Endothelial cell of umbilical vein (primary cell): ENCODE data around the gene AAMDC. TPM values are rescaled to one million over a fixed set of nuclear protein-coding genes. Genes with fewer than 3 reads are reported as not detected.

Experiments used
- BruUV-seq: library from RNA; stranded (reverse); fragments of 400-500 nt; replicated peaks from 2 replicates; lab custom pipeline; 2021; lab: Mats Ljungman, UMichigan
- CTCF ChIA-PET: fragments of 300-600, 350-600 bp; sonication (Branson Sonifier 250); formaldehyde crosslinking; loops from one replicate; lab custom pipeline; 2021; ENCODE audit warnings: antibody characterized with exemption, inconsistent platforms; lab: Charles Lee
- POLR2A ChIA-PET: fragments of 300-600, 350-600 bp; sonication (Branson Sonifier 250); formaldehyde crosslinking; loops from one replicate; lab custom pipeline; 2021; ENCODE audit warnings: antibody characterized with exemption, inconsistent platforms; lab: Charles Lee
- DNase-seq: peaks from one replicate; pipeline ENCODE4 v3.0.0-alpha.2; 2011; ENCODE audit warnings: low read depth, low spot score
- FAIRE-seq: peaks from 2 replicates; lab custom pipeline; 2011; peaks lifted over from hg19 to GRCh38; lab: Jason Lieb, UNC
- H2AFZ ChIP-seq: 2 replicates; pipeline ENCODE4 v1.6.0; 2012; ENCODE audit warnings: low read depth, low read length, control low read depth, inconsistent platforms
- H3K27ac ChIP-seq: 2 replicates; pipeline ENCODE4 v1.5.1; 2011; ENCODE audit warnings: low read depth, mild to moderate bottlenecking, control low read depth, low read length, moderate library complexity; ENCODE audit not compliant: insufficient read depth
- H3K27me3 ChIP-seq, 2 experiments: 2 replicates each; pipeline versions ENCODE4 v1.6.0 to v1.6.1; 2011; ENCODE audit warnings: low read length in 2 of 2, mixed read lengths in 1 of 2; ENCODE audit not compliant: control insufficient read depth in 2 of 2, insufficient read depth in 2 of 2
- H3K36me3 ChIP-seq, 2 experiments: 2 replicates in 1 of 2; 3 replicates in 1 of 2; pipeline ENCODE4 v1.5.1; 2011; ENCODE audit warnings: low read length in 2 of 2, mild to moderate bottlenecking in 1 of 2, moderate library complexity in 1 of 2; ENCODE audit not compliant: control insufficient read depth in 2 of 2, insufficient read depth in 2 of 2; ENCODE audit errors: extremely low read depth in 1 of 2
- H3K4me1 ChIP-seq: 3 replicates; pipeline ENCODE4 v1.5.1; 2011; ENCODE audit warnings: mild to moderate bottlenecking, low read length; ENCODE audit not compliant: control insufficient read depth, insufficient read depth; ENCODE audit errors: extremely low read depth
- H3K4me2 ChIP-seq: 2 replicates; pipeline ENCODE4 v1.6.1; 2011; ENCODE audit warnings: low read length, control low read depth, mixed read lengths; ENCODE audit not compliant: insufficient read depth
- H3K4me3 ChIP-seq, 3 experiments: fragments of 200-600 bp in 1 of 3; sonication (generic), shearing (Covaris generic) in 1 of 3; replicated peaks in 1 of 3; 2 replicates each; pipeline ENCODE4 v1.5.1; 2011 to 2016; ENCODE audit warnings: control low read depth in 3 of 3, low read length in 3 of 3, mild to moderate bottlenecking in 2 of 3, inconsistent platforms in 1 of 3, low read depth in 1 of 3, moderate library complexity in 1 of 3; ENCODE audit not compliant: insufficient read depth in 1 of 3
- H3K79me2 ChIP-seq: 2 replicates; pipeline ENCODE4 v1.6.0; 2012; ENCODE audit warnings: low read length, inconsistent platforms; ENCODE audit not compliant: control insufficient read depth, insufficient read depth
- H3K9ac ChIP-seq: replicated peaks from 2 replicates; pipeline ENCODE3; 2011; ENCODE audit warnings: low read length, control low read depth; ENCODE audit not compliant: insufficient read depth; ENCODE audit errors: extremely low read depth
- H3K9me1 ChIP-seq: replicated peaks from 3 replicates; pipeline ENCODE4 v1.6.0; 2011; ENCODE audit warnings: mild to moderate bottlenecking, low read length; ENCODE audit not compliant: control insufficient read depth, insufficient read depth; ENCODE audit errors: extremely low read depth
- H3K9me3 ChIP-seq: replicated peaks from 2 replicates; pipeline ENCODE4 v1.5.1; 2012; ENCODE audit warnings: low read length, inconsistent platforms; ENCODE audit not compliant: control insufficient read depth, insufficient read depth
- H4K20me1 ChIP-seq: replicated peaks from 2 replicates; pipeline ENCODE3; 2011; ENCODE audit warnings: mild to moderate bottlenecking, low read length; ENCODE audit not compliant: control insufficient read depth, insufficient read depth; ENCODE audit errors: extremely low read depth
- CTCF ChIP-seq, 2 donors: IDR thresholded peaks; 1 replicate in 1 of 2; 2 replicates in 1 of 2; pipeline ENCODE4 v1.5.1; 2011; ENCODE audit warnings: low read length in 2 of 2, mild to moderate bottlenecking in 2 of 2, moderate library complexity in 2 of 2, control low read depth in 1 of 2, inconsistent platforms in 1 of 2, low read depth in 1 of 2; ENCODE audit not compliant: insufficient read depth in 1 of 2; ENCODE audit errors: extremely low read depth in 1 of 2
- EZH2 ChIP-seq: IDR thresholded peaks from 2 replicates; pipeline ENCODE4 v1.6.1; 2012; ENCODE audit warnings: borderline replicate concordance, low read depth, mild to moderate bottlenecking, moderate library complexity, low read length, inconsistent platforms; ENCODE audit not compliant: severe bottlenecking
- FOS ChIP-seq: IDR thresholded peaks from 2 replicates; pipeline ENCODE4 v1.6.1; 2011; ENCODE audit warnings: mild to moderate bottlenecking, low read length, moderate library complexity, borderline replicate concordance; ENCODE audit not compliant: insufficient read depth
- GATA2 ChIP-seq: IDR thresholded peaks from 2 replicates; pipeline ENCODE4 v1.7.0; 2011; ENCODE audit warnings: low read depth, mild to moderate bottlenecking, moderate library complexity, mixed read lengths, low read length; ENCODE audit not compliant: insufficient read length, insufficient read depth
- JUN ChIP-seq: IDR thresholded peaks from 2 replicates; pipeline ENCODE4 v1.6.1; 2011; ENCODE audit warnings: borderline replicate concordance, low read depth; ENCODE audit not compliant: insufficient read length, insufficient read depth
- MAX ChIP-seq: IDR thresholded peaks from 2 replicates; pipeline ENCODE4 v1.6.1; 2011; ENCODE audit not compliant: insufficient read depth, insufficient read length
- MYC ChIP-seq: IDR thresholded peaks from one replicate; pipeline ENCODE4 v1.6.1; 2011; ENCODE audit warnings: mild to moderate bottlenecking, low read depth, low read length
- POLR2A ChIP-seq: IDR thresholded peaks from 2 replicates; pipeline ENCODE4 v1.6.1; 2012; ENCODE audit warnings: low read depth, mild to moderate bottlenecking, control low read depth, low read length
- POLR2AphosphoS5 ChIP-seq: IDR thresholded peaks from 2 replicates; pipeline ENCODE4 v1.6.1; 2012; ENCODE audit warnings: low read depth, mild to moderate bottlenecking, control low read depth, low read length, moderate library complexity; ENCODE audit not compliant: insufficient read depth
- dilution Hi-C: fragments of 300-500 bp; cut with MboI; formaldehyde crosslinking; loops from one replicate; pipeline ENCODE4 v1.15.0; 2019; ENCODE audit warnings: low sequenced_read_pairs; ENCODE audit not compliant: extremely low pct_ligation_motif_present
- intact Hi-C: fragments of 100-400 bp; cut with micrococcal nuclease; formaldehyde crosslinking; loops from one replicate; pipeline ENCODE4 v1.10.0; 2022
- polyA plus RNA-seq, 4 experiments: library from polyadenylated mRNA; depleted of rRNA in 3 of 4; stranded (reverse) in 3 of 4; unstranded in 1 of 4; fragments of >200 nt; gene quantifications; 2 replicates each; pipeline versions ENCODE4 v1.2.1 to v1.2.3, GENCODE V29; 2011 to 2012; ENCODE audit warnings: missing spikeins in 1 of 4
- total RNA-seq: library from RNA; stranded (reverse); gene quantifications from 2 replicates; pipeline ENCODE4 v1.2.3, GENCODE V29; 2021

The AAMDC gene
- total and polyA plus RNA-seq, 2 donors (not counting 3 experiments of a cell fraction or from before 2014, with no cell fraction given), result 48.1 to 51.0 TPM

GRCh38 chr11:77823775-77824174, 2.8 kb downstream of the AAMDC start:
- Histone ChIP-seq H3K4me1 (peaks cover 10% of the 10 kb centered on the region), H3K27me3 (no peaks in the 10 kb centered on the region), H3K9me1 (no peaks in the 10 kb centered on the region), H2AFZ (no peak overlapping the region), H3K27ac (no peak overlapping the region), H3K79me2 (peaks cover 22% of the 10 kb centered on the region), H3K9ac (no peak overlapping the region), H3K9me3 (no peaks in the 10 kb centered on the region), H3K4me2 (no peak overlapping the region), H3K4me3 (no peak overlapping the region), H3K36me3 (peaks cover 0 to 2% of the 10 kb centered on the region in 2 experiments), H4K20me1 (no peaks in the 10 kb centered on the region)
- DNase-seq, result peak; percentile 32
- ChIA-PET POLR2A (no interaction called here), CTCF (interaction anchor here (0.6 to 2.3 kb wide), 3 partner anchors 171 to 222 kb away, joined by 3 to 8 read pairs (median 6); partner anchors contain the start of gene INTS4)
- TF ChIP-seq POLR2A (no peak), EZH2 (no peak), MAX (no peak), GATA2 (no peak), CTCF (IDR thresholded peaks at IDR 0.05; ENCODE audit: extremely low read depth in 1 of 2, insufficient read depth in 1 of 2, low read depth in 1 of 2, low read length in 2 of 2) (no peak), POLR2AphosphoS5 (no peak), FOS (no peak), JUN (no peak), MYC (no peak)
- dilution Hi-C loops, result no loop called here
- BruUV-seq, result no TSS peak
- intact Hi-C loops, result loop anchor here (5.0 kb wide), 2 partner anchors 69 to 594 kb away; partner anchors contain the start of gene GAB2
- FAIRE-seq, result no peak
